K562 (cell line): ENCODE results near the gene COL13A1. TPM values are rescaled to one million over a fixed set of nuclear protein-coding genes. Genes with fewer than 3 reads are reported as not detected.

Experiments used
- ATAC-seq: fragments of 200-7000 bp; cut with Tn5 transposase; 3 replicates; pipeline ENCODE4 v1.9.1; 2020; ENCODE audit warnings: moderate library complexity
- BruUV-seq: library from RNA; stranded (reverse); fragments of 400-500 nt; replicated peaks from 2 replicates; lab custom pipeline; 2021; lab: Mats Ljungman, UMichigan
- CTCF ChIA-PET: fragments of 300-600 bp; formaldehyde crosslinking; extraction: SDS; loops from one replicate; lab custom pipeline; 2021; ENCODE audit warnings: low intra/inter-chr PET ratio; lab: Yijun Ruan, JAX
- POLR2A ChIA-PET: fragments of 300-600, 350-650 bp; sonication (Branson Sonifier 250); formaldehyde crosslinking; extraction: SDS; loops from one replicate; lab custom pipeline; 2021; ENCODE audit warnings: antibody characterized with exemption, inconsistent platforms; lab: Yijun Ruan, JAX
- DNase-seq, 4 experiments: peaks; one replicate each; pipeline versions ENCODE4 v3.0.0 to v3.0.0-alpha.2; 2011 to 2018; ENCODE audit warnings: low spot score in 3 of 4, mixed read lengths in 3 of 4; ENCODE audit errors: extremely low read depth in 1 of 4
- FAIRE-seq: peaks from 2 replicates; lab custom pipeline; 2011; peaks lifted over from hg19 to GRCh38; lab: Jason Lieb, UNC
- H2AFZ ChIP-seq: 2 replicates; pipeline ENCODE4 v1.6.0; 2011; ENCODE audit warnings: low read depth, low read length, control low read depth, inconsistent platforms
- H3K27ac ChIP-seq: fragments of 200-600 bp; 3 replicates; pipeline ENCODE4 v1.8.0; 2011; ENCODE audit warnings: low read depth, mild to moderate bottlenecking, control low read depth, inconsistent platforms, low read length, moderate library complexity, mixed read lengths; ENCODE audit errors: extremely low read depth
- H3K27me3 ChIP-seq, 2 experiments: fragments of 300-600 bp in 1 of 2; 2 replicates in 1 of 2; 3 replicates in 1 of 2; pipeline versions ENCODE4 v1.6.0 to v1.8.0; 2011; ENCODE audit warnings: inconsistent platforms in 2 of 2, low read length in 2 of 2, mild to moderate bottlenecking in 1 of 2, mixed read lengths in 1 of 2, moderate library complexity in 1 of 2; ENCODE audit not compliant: control insufficient read depth in 2 of 2, insufficient read depth in 2 of 2
- H3K36me3 ChIP-seq: fragments of 300-600 bp; 3 replicates; pipeline ENCODE4 v1.8.0; 2011; ENCODE audit warnings: mild to moderate bottlenecking, low read length, inconsistent platforms; ENCODE audit not compliant: control insufficient read depth, insufficient read depth
- H3K4me1 ChIP-seq, 2 experiments: fragments of 200-600 bp in 1 of 2; replicated peaks in 1 of 2; 2 replicates in 1 of 2; 3 replicates in 1 of 2; pipeline versions ENCODE4 v1.5.1 to v1.8.0; 2011; ENCODE audit warnings: inconsistent platforms in 2 of 2, low read length in 2 of 2, mild to moderate bottlenecking in 1 of 2, mixed read lengths in 1 of 2, moderate library complexity in 1 of 2; ENCODE audit not compliant: control insufficient read depth in 2 of 2, insufficient read depth in 2 of 2
- H3K4me2 ChIP-seq: 2 replicates; pipeline ENCODE4 v1.6.1; 2011; ENCODE audit warnings: low read length, control low read depth, inconsistent platforms, mixed read lengths; ENCODE audit not compliant: insufficient read depth
- H3K4me3 ChIP-seq: fragments of 200-600 bp; sonication (generic), shearing (Covaris generic); 2 replicates; pipeline ENCODE4 v1.5.1; 2016; ENCODE audit warnings: control low read depth, inconsistent platforms
- H3K79me2 ChIP-seq: fragments of 200-600 bp; 3 replicates; pipeline ENCODE4 v1.8.0; 2011; ENCODE audit warnings: low read length, inconsistent platforms; ENCODE audit not compliant: control insufficient read depth, insufficient read depth
- H3K9ac ChIP-seq, 2 experiments: 2 replicates each; pipeline versions ENCODE4 v1.6.0 to v1.6.1; 2011; ENCODE audit warnings: low read depth in 2 of 2, low read length in 2 of 2, control low read depth in 1 of 2, inconsistent platforms in 1 of 2, mild to moderate bottlenecking in 1 of 2, mixed read lengths in 1 of 2; ENCODE audit not compliant: insufficient read depth in 1 of 2
- H3K9me1 ChIP-seq: one replicate; pipeline ENCODE4 v1.6.0; 2011; ENCODE audit warnings: inconsistent platforms, mild to moderate bottlenecking, low read length, moderate library complexity; ENCODE audit not compliant: control insufficient read depth, insufficient read depth
- H3K9me3 ChIP-seq: replicated peaks from 2 replicates; pipeline ENCODE4 v1.5.1; 2011; ENCODE audit warnings: low read depth, low read length, inconsistent platforms; ENCODE audit not compliant: control insufficient read depth, insufficient read depth
- H4K20me1 ChIP-seq: replicated peaks from 2 replicates; pipeline ENCODE4 v1.6.1; 2011; ENCODE audit warnings: low read length, inconsistent platforms, mixed read lengths; ENCODE audit not compliant: control insufficient read depth, insufficient read depth
- ETS2 ChIP-seq: IDR thresholded peaks from 2 replicates; pipeline ENCODE4 v1.6.1; 2016; ENCODE audit warnings: borderline replicate concordance, missing genetic modification characterization, mild to moderate bottlenecking, moderate library complexity, missing compliant biosample characterization; ENCODE audit not compliant: poor library complexity, severe bottlenecking
- GABPB2 ChIP-seq: fragments of 250-450 bp; sonication (Bioruptor Pico); conservative IDR thresholded peaks from 2 replicates; pipeline ENCODE4 v1.5.1; 2021; ENCODE audit warnings: mild to moderate bottlenecking
- KAT2B ChIP-seq: IDR thresholded peaks from one replicate; pipeline ENCODE4 v1.6.1; 2012; ENCODE audit warnings: low read depth, mild to moderate bottlenecking, control low read depth, inconsistent platforms, low read length, moderate library complexity
- MYC ChIP-seq, 2 experiments: fragments of 250-450 bp in 1 of 2; sonication (Bioruptor Pico) in 1 of 2; IDR thresholded peaks; 2 replicates each; pipeline versions ENCODE4 v1.5.1 to v1.6.1; 2012 to 2021; ENCODE audit warnings: low read depth in 2 of 2, borderline replicate concordance in 1 of 2, improper control_type of control experiment in 1 of 2, low read length in 1 of 2, mild to moderate bottlenecking in 1 of 2, moderate library complexity in 1 of 2
- POLR2AphosphoS5 ChIP-seq: IDR thresholded peaks from 2 replicates; pipeline ENCODE4 v1.6.1; 2011; ENCODE audit warnings: mild to moderate bottlenecking, low read depth, low read length, moderate library complexity; ENCODE audit not compliant: control insufficient read depth, insufficient read depth
- SMARCE1 ChIP-seq: fragments of 450-650 bp; IDR thresholded peaks from 2 replicates; pipeline ENCODE4 v1.7.1; 2016; ENCODE audit warnings: mild to moderate bottlenecking
- TAL1 ChIP-seq: fragments of 450-650 bp; IDR thresholded peaks from 2 replicates; pipeline ENCODE4 v1.6.1; 2016; ENCODE audit warnings: mild to moderate bottlenecking
- TCF15 ChIP-seq: fragments of 250-450 bp; sonication (Bioruptor Pico); IDR thresholded peaks from 2 replicates; pipeline ENCODE4 v1.8.0; 2022; ENCODE audit warnings: moderate library complexity, mild to moderate bottlenecking, inconsistent platforms
- TCF7 ChIP-seq: sonication (generic); IDR thresholded peaks from 2 replicates; pipeline ENCODE4 v1.6.1; 2016; ENCODE audit warnings: antibody characterized with exemption, borderline replicate concordance
- TGIF2 ChIP-seq: sonication (generic); formaldehyde crosslinking; IDR thresholded peaks from 2 replicates; pipeline ENCODE4 v1.8.1; 2022; ENCODE audit warnings: mild to moderate bottlenecking, missing genetic modification reagents, moderate library complexity
- ZKSCAN8 ChIP-seq: fragments of 200-800 bp; sonication (Bioruptor generic); IDR thresholded peaks from 2 replicates; pipeline ENCODE4 v1.6.1; 2016; ENCODE audit warnings: missing genetic modification characterization, missing compliant biosample characterization
- ZNF780A ChIP-seq: fragments of 250-450 bp; sonication (Bioruptor Pico); IDR thresholded peaks from 2 replicates; pipeline ENCODE4 v1.5.0; 2021; ENCODE audit warnings: mild to moderate bottlenecking
- WGBS: fragments of 100-300 bp; shearing (Covaris generic); methylation state at CpG from one replicate; pipeline ENCODE4 v1.1.6; 2016; ENCODE audit warnings: low coverage, mixed read lengths; ENCODE audit not compliant: insufficient coverage; ENCODE audit errors: missing lambda C conversion rate; 5-methylcytosine and 5-hydroxymethylcytosine counted together
- in situ Hi-C: fragments of 300-500 bp; cut with MboI; formaldehyde crosslinking; loops from 4 replicates; pipeline ENCODE4 v1.15.0; 2018; ENCODE audit warnings: inconsistent platforms, mixed read lengths
- intact Hi-C: fragments of 100-400 bp; cut with micrococcal nuclease; formaldehyde crosslinking; loops from 2 replicates; pipeline ENCODE4 v1.14.2; 2022
- polyA plus RNA-seq, 8 experiments: library from polyadenylated mRNA; depleted of rRNA in 4 of 8; stranded (reverse) in 5 of 8; unstranded in 3 of 8; fragments of >200 nt; fragmentation: Nextera tagmentation in 2 of 8; fragmentation: Illumina TruSeq in 1 of 8; extraction: Ambion mirVana in 2 of 8; extraction: Trizol in 1 of 8; gene quantifications; 2 replicates each; pipeline versions ENCODE4 v1.2.1 to v1.2.3, GENCODE V29; 2011 to 2014; ENCODE audit warnings: inconsistent platforms in 1 of 8, missing spikeins in 1 of 8
- total RNA-seq, 7 experiments: library from RNA; depleted of rRNA in 6 of 7; stranded (reverse); fragments of >200 nt in 6 of 7; fragmentation: Illumina TruSeq in 2 of 7; extraction: Trizol in 2 of 7; gene quantifications; 2 replicates each; pipeline versions ENCODE4 v1.2.1 to v1.2.3, GENCODE V29; 2011 to 2021; ENCODE audit warnings: low replicate concordance in 1 of 7
- TF ChIP-seq, protein P1 (sequence below): fragments of 450-650 bp; formaldehyde crosslinking; IDR thresholded peaks from 2 replicates; pipeline ENCODE4 v1.4.0; 2020; ENCODE audit warnings: mild to moderate bottlenecking, moderate library complexity
- TF ChIP-seq, protein P2 (sequence below): fragments of 250-450 bp; sonication (Bioruptor Pico); IDR thresholded peaks from 2 replicates; pipeline ENCODE4 v1.8.0; 2021; ENCODE audit warnings: borderline replicate concordance, mild to moderate bottlenecking, moderate library complexity; ENCODE audit not compliant: poor library complexity, severe bottlenecking
- TF ChIP-seq, protein P3 (sequence below): fragments of 250-450 bp; sonication (Bioruptor Pico); IDR thresholded peaks from 2 replicates; pipeline ENCODE4 v1.4.0; 2020; ENCODE audit warnings: mild to moderate bottlenecking, moderate library complexity, borderline replicate concordance

The COL13A1 gene
- total and polyA plus RNA-seq, 9 of the 15 experiments (the other 6 are each of a cell fraction or from before 2014, with no cell fraction given) = not detected

GRCh38 chr10:69892406-69892805 is 90.7 kb downstream of the COL13A1 start:
- CTCF ChIA-PET = no interaction called here
- H3K4me3 ChIP-seq = no peak overlapping the region
- intact Hi-C loops (no loop called here), in situ Hi-C loops (no loop called here)
- H3K27me3 ChIP-seq = peaks cover 21 to 64% of the 10 kb centered on the region in 2 experiments
- no TSS peak for BruUV-seq
- H3K27ac ChIP-seq = no peak overlapping the region
- H3K36me3 ChIP-seq = no peaks in the 10 kb centered on the region
- DNase-seq (no peak), ATAC-seq (no peak), FAIRE-seq (no peak)
- no peak overlapping the region for H3K4me2 ChIP-seq
- no peaks in the 10 kb centered on the region for H3K79me2 ChIP-seq
- peaks cover 2% of the 10 kb centered on the region for H3K9me1 ChIP-seq
- peaks cover 33% of the 10 kb centered on the region for H4K20me1 ChIP-seq
- H3K9ac ChIP-seq = no peak overlapping the region
- no peak overlapping the region for H2AFZ ChIP-seq
- TF ChIP-seq TGIF2 (CRISPR knock-in tag) = no peak
- no peak for TF ChIP-seq KAT2B
- TF ChIP-seq SMARCE1 = no peak
- TF ChIP-seq TCF15 = no peak
- TF ChIP-seq MYC (IDR thresholded peaks at IDR 0.05; ENCODE audit: low read depth, low read length) = no peak
- TF ChIP-seq MYC (CRISPR knock-in tag; IDR thresholded peaks at IDR 0.05; ENCODE audit: borderline replicate concordance, low read depth) = no peak
- TF ChIP-seq POLR2AphosphoS5 = no peak
- TF ChIP-seq, protein P1, sequence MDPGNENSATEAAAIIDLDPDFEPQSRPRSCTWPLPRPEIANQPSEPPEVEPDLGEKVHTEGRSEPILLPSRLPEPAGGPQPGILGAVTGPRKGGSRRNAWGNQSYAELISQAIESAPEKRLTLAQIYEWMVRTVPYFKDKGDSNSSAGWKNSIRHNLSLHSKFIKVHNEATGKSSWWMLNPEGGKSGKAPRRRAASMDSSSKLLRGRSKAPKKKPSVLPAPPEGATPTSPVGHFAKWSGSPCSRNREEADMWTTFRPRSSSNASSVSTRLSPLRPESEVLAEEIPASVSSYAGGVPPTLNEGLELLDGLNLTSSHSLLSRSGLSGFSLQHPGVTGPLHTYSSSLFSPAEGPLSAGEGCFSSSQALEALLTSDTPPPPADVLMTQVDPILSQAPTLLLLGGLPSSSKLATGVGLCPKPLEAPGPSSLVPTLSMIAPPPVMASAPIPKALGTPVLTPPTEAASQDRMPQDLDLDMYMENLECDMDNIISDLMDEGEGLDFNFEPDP (CRISPR knock-in tag) = no peak
- no peak for TF ChIP-seq TCF7
- TF ChIP-seq TAL1 = no peak
- no peak for TF ChIP-seq ZNF780A (CRISPR knock-in tag)
- TF ChIP-seq ETS2 (tag) = no peak
- TF ChIP-seq, protein P2, sequence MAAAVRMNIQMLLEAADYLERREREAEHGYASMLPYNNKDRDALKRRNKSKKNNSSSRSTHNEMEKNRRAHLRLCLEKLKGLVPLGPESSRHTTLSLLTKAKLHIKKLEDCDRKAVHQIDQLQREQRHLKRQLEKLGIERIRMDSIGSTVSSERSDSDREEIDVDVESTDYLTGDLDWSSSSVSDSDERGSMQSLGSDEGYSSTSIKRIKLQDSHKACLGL (CRISPR knock-in tag) = no peak
- no peak for TF ChIP-seq ZKSCAN8
- TF ChIP-seq GABPB2 (CRISPR knock-in tag) = no peak
- TF ChIP-seq, protein P3, sequence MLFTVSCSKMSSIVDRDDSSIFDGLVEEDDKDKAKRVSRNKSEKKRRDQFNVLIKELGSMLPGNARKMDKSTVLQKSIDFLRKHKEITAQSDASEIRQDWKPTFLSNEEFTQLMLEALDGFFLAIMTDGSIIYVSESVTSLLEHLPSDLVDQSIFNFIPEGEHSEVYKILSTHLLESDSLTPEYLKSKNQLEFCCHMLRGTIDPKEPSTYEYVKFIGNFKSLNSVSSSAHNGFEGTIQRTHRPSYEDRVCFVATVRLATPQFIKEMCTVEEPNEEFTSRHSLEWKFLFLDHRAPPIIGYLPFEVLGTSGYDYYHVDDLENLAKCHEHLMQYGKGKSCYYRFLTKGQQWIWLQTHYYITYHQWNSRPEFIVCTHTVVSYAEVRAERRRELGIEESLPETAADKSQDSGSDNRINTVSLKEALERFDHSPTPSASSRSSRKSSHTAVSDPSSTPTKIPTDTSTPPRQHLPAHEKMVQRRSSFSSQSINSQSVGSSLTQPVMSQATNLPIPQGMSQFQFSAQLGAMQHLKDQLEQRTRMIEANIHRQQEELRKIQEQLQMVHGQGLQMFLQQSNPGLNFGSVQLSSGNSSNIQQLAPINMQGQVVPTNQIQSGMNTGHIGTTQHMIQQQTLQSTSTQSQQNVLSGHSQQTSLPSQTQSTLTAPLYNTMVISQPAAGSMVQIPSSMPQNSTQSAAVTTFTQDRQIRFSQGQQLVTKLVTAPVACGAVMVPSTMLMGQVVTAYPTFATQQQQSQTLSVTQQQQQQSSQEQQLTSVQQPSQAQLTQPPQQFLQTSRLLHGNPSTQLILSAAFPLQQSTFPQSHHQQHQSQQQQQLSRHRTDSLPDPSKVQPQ (CRISPR knock-in tag) = no peak
- no peaks in the 10 kb centered on the region for H3K9me3 ChIP-seq
- POLR2A ChIA-PET = no interaction called here
- H3K4me1 ChIP-seq = no peaks in the 10 kb centered on the region; a peak in 2 of 5 replicates
- WGBS = 2% methylated on average over 7 of the region's 7 CpGs
